SK-N-SH treated with all-trans-retinoic acid at 6 μM for 48 hours (cell line): Measurements from ENCODE around the gene PSMD3.

Source experiments
- ARNTL ChIP-seq: fragments of 450-650 bp; formaldehyde crosslinking; IDR thresholded peaks from 2 replicates; pipeline ENCODE4 v1.5.0; 2020; ENCODE audit warnings: low read depth, mild to moderate bottlenecking, moderate library complexity, borderline replicate concordance
- OSR1 ChIP-seq: fragments of 250-450 bp; sonication (Bioruptor Pico); IDR thresholded peaks from 2 replicates; pipeline ENCODE4 v1.8.0; 2022; ENCODE audit warnings: moderate library complexity, mild to moderate bottlenecking, inconsistent platforms
- PATZ1 ChIP-seq: fragments of 250-450 bp; sonication (Bioruptor Pico); IDR thresholded peaks from 2 replicates; pipeline ENCODE4 v1.8.0; 2020; ENCODE audit warnings: mild to moderate bottlenecking, moderate library complexity, borderline replicate concordance
- SNAI2 ChIP-seq: fragments of 250-450 bp; sonication (Bioruptor Pico); IDR thresholded peaks from 2 replicates; pipeline ENCODE4 v1.5.0; 2020; ENCODE audit warnings: mild to moderate bottlenecking, moderate library complexity
- TOX ChIP-seq: fragments of 250-450 bp; sonication (Bioruptor Pico); IDR thresholded peaks from 2 replicates; pipeline ENCODE4 v1.8.0; 2021; ENCODE audit warnings: mild to moderate bottlenecking, moderate library complexity, borderline replicate concordance
- ZFP30 ChIP-seq: fragments of 450-650 bp; formaldehyde crosslinking; IDR thresholded peaks from 2 replicates; pipeline ENCODE4 v1.5.0; 2022; ENCODE audit warnings: mild to moderate bottlenecking, moderate library complexity
- ZNF70 ChIP-seq: fragments of 450-650 bp; formaldehyde crosslinking; IDR thresholded peaks from 2 replicates; pipeline ENCODE4 v1.5.0; 2020; ENCODE audit warnings: mild to moderate bottlenecking, moderate library complexity

- no peak for TF ChIP-seq SNAI2 (CRISPR knock-in tag)
- TF ChIP-seq ZNF70 (CRISPR knock-in tag): no peak
- TF ChIP-seq PATZ1 (CRISPR knock-in tag): no peak
- TF ChIP-seq OSR1 (CRISPR knock-in tag): no peak
- TF ChIP-seq ZFP30 (CRISPR knock-in tag): no peak
- TF ChIP-seq TOX (CRISPR knock-in tag): no peak
- no peak for TF ChIP-seq ARNTL (CRISPR knock-in tag)
Observed at GRCh38 chr17:40025559-40025958, 45.0 kb downstream of the PSMD3 start.
